AML-193 (cell line): ENCODE measurements around the gene ENO4.

Experiments
- DNase-seq, 2 experiments: peaks; one replicate each; lab custom pipeline; 2025; lab: John Stamatoyannopoulos, UW

Gene ENO4

DNA sequence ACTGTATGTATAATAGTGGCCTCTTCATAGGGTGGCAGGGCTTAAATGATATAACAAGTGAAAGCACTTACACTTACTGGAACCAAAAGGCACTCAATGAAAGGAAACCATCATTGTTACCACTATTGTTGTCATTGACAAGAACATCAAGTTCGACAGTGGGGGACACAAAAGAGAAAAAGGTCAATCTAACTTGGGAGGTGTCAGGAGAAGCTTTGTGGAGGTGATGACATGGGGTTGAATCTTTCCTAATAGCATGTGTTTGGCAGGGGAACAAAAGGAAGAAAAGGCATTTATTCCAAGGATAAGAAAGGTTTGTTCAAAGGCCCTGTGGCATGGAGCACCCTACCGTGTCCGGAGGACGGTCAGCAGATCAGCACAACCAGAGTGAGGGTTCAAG lies 18.2 kb upstream of the ENO4 start:
- DNase-seq, result no peak

DNA sequence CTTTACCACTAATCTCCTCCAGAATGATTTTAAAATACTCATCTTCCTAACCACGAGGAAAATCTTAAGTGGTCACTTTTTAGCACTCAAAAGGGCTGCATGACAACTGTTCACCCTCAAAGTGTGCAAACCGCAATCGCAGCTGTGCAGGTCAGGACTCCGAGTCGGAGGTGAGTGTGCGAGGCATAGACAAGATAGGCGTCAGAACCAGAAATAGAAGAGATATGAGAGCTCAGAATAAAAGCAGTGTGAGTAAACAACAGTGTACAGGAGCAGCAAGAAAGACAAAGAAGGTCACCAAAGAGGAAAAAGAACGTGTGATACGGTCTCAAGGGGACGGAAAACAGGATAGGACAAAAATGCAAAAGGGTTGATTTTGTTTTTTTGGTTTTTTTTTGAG lies 17.5 kb upstream of the ENO4 start:
- no peak for DNase-seq

DNA sequence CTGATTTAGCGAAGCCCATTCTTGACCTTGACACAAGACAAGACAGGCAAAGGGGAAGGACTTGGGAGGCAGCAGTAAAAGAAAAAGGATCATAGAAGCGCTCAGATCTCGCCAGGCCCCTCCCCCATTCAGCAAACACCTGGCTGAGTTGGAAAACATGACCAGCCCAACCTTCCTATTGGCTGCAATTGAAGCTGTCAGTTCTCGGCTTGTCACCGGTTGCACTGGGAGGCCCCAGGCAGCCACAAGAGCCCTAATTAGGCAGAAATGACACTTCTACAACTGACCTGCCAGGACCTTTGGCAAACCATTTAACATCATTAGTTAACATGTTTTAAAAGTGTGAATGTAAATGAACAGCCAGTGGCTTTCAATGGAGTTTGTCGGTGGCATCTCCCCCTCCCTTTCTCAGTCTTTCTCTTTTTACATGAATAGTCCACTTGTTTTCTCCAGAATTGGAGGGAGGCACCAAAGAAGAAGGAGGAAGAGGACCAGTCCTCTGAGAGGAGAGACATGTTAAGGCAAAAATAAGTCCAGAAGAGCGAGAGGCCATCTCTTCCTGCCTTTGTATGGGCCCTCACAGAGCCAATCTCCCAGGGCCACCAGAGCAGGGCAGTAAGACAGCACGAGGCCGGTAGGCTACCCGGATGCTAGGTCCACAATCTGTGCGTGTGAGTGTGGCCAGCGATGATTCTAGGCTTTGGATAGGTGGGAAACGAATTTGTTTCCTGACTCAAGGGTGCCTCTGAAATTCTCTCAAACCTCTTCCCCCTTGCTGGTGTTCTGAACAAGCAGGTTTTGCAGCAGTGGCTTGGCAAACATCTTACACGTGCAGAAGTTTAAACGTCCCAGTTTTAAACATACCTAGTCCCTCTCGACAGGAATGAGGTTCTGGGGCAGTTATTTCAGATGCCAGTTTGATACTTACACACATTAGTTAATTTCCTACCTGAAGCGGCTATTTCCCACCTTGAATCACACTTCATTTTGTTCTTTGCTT lies 15.0 kb upstream of the ENO4 start:
- DNase-seq, result no peak

DNA sequence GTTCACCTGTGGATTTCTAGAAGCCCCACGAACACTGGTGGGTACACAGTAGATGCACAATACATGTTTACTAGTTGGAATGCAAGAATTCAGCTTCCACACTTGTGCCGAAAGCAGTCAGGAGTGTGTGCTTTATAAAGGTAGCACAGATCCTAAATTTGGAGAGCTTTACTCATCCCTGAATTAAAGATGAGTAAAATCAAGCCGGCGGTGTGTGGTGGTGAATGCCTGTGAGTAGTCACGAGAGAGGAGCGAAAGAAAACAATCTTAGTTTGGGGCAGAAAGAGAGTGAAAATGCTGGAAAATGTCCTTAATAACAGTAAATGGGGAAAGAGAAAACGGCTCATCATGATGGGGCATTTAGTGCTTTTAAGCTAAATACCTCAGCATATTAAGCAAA lies 13.6 kb upstream of the ENO4 start:
- DNase-seq, result no peak

DNA sequence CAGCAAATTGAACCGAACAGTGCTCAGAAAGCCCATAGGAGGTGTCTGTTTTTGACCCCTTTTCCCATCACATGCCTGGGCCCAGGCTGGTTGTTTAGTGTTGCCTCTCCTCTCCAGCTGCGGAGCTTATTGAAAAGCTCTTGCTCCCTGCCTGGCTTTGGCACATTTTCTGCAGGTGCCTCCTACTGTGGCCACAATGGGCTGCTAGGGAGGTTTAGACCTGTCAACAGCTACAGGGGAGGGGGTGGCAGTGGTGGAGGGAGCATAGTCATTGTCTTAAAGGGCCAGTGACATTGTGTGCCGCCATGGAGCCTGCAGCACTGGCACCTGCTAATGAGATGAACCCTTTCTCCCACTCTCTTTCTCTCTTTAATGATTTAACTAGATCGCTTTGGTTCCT lies 13.2 kb upstream of the ENO4 start:
- DNase-seq, result no peak

DNA sequence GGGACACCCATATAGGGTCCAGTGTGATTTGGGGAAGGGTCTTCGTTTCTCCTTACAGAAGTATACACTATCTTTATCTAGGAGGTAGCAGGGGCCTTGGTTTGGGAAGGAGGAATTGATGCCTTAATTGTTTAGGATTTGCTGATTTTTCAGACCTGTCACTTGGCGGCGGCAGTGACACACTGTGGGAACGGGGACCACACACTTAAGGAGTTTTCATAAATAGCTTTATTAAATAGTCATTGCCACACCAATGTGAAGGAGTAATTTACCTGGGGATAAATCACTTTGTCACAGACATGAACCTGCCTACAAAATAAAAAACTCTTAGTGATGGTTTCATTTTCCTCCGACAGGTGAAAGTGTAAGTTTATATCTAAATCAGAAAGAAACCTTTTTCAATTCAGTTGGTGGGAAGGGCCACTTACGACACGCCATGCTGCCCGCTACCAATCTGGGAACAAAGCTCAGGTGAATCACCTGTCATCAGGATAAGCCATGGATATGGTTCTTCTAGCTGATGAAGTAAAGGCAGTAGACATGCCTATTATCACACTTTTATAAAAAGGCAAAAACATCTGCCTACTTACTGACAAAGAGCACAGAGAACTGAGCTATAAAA lies 12.3 kb upstream of the ENO4 start:
- DNase-seq, result no peak

DNA sequence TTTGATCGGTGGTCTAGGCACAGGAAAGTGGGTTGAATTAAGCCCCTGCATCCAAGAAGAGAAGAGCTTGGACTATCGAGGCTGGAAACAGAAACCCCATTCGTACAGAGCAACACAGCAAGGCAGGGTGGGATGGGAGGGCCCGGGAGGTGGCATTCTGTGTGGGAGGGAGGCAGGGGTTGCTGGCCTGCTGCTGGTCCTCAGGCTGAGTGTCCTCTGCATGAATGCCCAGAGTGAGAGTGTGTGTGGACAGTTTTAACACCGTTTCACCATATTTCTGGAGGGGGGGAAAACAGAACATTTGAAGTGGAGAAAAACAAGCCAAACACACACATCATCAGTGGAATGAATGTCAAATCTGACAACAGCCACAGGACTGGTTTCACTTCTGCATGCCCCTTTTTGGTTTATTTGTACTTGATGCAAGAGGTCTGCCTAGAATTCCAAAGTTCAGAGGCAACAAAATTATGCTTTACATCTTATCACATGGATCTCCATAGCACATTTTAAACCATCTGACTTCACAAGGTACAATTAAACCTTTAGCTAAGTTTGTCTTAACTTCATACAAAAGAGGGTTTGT lies 11.1 kb upstream of the ENO4 start:
- DNase-seq, result no peak

DNA sequence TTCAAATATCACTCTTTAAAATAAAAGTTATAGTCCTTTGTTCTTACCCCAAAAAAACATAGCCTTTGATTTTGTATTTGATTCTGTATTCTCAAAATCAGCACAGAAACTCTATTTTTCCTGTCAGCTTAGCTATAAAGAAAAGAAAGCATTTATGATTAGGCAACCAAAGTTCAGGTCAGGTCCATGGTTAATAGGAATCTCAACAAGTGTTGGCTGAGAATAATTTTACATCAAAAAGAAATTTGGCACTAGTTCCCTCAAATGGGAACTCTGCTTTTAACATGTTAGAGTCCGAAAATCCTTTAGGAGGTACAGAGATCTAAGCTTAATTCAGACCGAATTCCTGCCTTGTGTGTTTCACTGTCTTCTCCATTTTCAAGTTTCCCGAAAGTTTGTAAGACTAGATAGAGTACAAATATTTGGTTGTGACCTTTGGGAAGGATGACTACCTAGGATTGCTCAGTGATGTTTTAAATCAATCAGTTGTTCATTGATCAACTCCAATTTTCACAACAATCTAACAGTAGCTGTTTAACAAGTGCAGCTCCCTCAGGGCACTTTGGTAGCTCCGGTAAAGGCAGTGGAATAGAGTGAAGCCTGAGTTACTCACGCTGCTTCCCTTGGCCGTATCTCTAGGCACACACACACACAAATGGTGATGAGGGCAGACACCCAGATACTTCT lies 8.8 kb upstream of the ENO4 start:
- DNase-seq, result no peak

DNA sequence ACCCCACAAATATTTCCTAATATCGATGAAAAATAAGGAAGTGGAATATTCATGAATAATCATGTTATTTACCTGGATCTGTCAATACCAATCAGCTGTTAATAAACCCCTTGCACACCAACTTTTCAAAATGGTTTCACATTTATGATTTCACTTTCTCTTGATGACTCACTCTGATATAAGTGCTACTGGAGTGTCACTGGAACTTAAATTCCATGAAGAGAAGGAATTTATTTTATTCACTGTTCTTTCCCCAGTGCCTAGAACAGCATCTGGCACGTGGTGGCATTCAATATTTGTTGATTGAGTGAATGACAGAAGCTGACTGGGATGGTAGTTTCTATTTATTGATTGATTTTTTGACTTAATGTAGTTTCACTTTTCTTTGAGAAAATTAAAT lies 3.5 kb upstream of the ENO4 start:
- no peak for DNase-seq

DNA sequence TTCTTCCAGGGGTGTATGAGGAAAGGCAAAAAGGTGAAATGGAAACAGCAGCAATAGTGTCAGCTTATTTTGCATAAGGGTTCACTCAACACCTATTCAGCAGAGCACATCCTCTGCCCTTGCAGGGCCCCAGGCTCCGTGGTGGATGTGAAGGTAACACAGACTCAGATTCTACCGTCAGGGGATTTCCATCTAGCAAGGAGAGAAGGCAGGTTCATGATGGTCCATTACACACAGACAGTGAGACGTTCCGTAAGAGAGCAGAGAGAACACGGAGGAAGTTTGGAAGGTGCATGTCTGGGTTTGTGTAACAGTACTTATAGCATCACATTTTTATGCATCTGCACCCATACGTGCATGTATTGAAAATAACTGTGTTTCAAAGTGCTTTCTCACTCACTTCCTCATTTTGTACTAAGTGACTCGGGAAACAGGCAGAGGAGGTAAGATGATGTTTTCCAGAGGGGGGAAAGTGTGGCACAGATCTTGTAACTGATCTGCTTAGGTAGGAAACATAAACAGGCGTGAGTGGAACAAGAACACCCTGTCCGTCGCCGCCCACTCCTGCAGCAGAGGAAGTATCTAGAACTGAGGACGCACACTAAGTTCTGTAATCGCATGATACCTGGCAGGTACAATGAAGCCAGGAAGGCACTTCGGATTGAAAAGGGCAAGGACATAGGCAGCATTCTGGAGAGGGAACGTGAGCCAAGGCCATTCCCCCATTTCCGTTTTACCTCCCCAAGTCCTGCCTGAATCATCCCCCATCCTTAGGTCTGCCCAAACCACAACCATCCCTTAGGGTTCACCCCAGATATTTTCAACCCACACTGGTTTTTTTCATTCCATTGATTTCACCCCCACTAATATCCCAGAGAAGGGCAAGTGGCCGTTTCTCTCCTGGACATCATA lies 1.0 kb upstream of the ENO4 start:
- no peak for DNase-seq

DNA sequence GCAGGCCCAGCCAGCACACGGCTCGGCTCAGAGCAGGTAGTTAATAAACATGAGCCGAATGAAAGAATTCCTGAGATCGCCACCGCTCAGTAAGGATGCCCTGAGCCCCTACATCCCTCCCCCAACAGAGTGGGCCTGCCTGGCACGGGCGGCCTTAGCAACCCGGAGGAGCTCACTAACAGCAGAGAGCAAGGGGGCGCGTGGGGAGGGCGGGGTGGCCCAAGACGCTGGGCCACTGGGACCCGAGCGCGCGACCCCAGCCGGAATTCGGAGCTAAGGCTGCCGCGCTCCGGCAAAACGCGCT lies 403 bp upstream of the ENO4 start:
- no peak for DNase-seq

DNA sequence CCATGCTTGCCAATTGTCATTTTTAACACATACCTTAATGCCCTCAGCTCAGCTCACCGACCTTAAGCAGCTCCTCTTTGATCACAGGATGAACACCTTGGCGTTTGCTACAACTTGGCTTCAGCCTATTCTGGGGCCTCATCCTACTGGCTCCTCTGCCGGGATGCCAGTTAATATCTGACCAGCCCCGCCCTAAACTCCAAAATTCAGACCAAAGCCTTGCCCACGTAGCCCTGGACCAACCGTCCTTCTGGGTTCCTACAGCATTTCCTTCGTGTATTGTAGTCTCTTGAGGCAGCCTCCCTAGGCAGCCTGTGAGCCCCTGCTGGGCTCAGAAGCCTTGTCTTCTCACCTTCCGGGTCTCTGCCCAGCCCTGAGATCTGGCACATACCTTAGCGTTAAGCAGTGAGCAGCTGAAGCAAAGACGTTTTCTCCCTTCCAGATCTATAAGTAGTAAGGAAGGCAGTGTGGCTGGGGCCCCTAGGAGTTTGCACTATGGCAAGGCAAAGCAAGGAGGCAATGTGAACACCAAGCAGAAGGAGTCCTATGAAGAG lies 836 bp downstream of the ENO4 start:
- DNase-seq, result no peak

DNA sequence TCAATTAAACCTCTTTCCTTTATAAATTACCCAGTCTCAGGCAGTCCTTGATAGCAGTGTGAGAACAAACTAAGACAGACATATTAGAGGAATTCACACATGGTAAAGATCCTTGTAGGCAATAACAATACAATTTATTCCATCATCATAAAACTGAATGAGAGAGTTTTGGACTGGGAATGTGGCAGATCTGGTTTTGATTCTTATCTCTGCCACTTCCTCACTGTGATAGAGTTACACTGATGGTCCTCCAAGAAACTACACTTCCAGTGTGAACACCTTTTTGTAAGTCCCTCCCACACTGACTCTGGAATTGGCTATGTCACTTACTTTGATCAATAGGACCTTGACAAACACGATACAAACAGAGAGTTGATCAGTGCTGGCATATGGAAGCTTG lies 2.9 kb downstream of the ENO4 start:
- DNase-seq, result no peak

DNA sequence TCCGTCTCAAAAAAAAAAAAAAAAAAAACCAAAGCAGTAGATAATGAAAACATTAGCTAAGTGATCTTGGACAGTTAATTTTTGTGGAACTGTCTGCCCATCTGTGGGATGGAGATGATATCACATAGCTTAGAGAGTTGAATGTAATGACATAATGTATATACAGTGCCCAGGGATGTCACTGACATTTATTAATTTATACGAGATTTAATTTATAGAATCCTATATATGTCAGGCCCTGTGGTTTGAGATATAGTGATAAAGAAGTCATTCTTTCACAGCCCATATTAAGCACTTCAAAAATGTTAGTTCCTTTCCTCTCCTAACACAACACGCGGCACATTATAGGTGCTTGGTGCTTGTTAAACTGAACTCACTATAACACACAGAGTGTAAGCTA lies 4.0 kb downstream of the ENO4 start:
- DNase-seq, result no peak

DNA sequence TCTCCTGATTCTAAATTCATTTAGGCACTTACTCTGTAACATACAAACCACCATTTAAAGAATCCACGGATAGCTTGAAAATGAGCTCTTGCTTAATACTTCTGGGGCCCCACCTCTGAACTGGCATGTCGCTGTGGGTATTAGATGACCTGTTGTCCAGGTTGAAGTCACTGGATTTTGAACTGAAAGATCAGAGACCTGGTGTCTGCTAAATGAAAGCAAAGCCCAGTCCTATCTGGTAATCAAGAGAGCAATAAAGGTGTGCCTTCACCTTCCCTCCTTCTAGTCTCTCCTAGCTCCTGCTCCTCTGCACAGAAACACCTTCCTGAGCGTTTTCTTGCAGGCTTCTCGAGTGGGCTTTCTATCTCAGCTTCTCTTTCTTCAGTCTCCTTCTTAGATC lies 4.4 kb downstream of the ENO4 start:
- DNase-seq, result no peak

DNA sequence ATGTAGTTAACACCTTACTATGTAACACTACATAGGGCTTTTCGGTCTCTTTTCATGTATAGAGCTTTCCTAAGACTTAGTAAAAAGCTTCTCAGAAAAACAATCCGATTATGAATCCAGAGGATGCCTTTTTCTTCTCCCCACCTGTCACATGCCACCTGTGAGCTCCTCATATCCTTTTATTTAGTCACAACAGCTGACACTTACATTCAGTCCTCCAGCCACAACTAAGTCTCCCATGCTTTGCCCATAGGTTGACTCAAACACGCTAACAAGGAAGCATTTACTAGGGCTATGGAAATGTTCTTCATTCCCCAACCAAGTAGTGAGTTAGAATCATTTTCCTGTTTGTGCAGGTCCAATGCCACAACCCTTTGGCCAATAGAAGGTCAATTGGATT lies 7.9 kb downstream of the ENO4 start:
- DNase-seq, result no peak

DNA sequence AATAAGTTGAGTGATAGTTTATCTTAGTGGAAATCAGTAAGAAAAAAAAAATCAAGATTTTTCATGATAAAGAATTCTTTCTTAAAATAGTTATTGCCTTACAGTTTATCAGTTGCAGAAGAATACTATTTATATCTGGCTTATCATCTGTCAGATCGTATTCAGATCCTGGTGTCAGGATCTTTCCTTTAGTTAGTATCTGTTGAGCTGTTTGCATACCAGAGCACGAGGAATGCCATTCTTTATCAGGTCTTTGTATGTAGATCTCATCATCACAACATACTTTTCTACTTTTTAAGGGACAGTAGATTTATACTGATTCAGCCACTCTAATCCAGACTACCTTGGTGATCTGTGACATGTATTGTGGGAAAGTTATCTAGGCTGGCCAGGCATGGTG lies 12.5 kb downstream of the ENO4 start:
- no peak for DNase-seq

DNA sequence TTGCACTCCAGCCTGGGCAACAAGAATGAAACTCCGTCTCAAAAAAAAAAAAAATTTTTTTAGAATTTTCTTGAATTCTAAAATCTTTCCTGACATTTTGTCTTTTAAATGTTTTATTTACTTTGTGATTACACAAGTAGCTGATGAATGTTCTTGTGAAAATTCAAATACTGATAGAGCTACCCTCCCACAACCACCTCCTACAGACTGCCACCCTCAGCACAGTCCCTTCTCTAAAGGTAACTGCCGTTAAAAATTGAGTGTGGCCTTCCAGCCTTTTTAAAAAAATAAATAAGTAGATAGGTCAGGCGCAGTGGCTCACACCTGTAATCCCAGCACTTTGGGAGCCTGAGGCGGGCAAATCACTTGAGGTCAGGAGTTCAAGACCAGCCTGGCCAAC lies 15.1 kb downstream of the ENO4 start:
- no peak for DNase-seq

DNA sequence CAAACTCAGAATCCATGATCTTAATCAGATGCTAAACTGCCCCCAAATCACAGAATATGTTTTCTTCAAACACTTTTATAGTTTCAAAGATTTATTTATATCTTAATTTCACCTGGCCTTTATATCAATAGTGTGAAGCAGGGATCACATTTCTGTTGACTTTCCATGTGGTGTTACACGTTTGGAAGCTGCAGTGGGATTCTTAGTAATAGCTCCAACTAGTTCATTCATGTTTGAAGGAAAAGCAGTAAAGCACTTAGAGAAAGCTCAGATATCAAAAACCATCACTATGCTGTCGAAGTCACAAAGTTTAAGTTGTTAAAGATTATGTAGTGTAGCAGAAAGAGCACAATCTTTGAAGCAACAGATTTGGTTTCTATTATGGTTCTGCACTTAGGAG lies 16.8 kb downstream of the ENO4 start:
- no peak for DNase-seq

DNA sequence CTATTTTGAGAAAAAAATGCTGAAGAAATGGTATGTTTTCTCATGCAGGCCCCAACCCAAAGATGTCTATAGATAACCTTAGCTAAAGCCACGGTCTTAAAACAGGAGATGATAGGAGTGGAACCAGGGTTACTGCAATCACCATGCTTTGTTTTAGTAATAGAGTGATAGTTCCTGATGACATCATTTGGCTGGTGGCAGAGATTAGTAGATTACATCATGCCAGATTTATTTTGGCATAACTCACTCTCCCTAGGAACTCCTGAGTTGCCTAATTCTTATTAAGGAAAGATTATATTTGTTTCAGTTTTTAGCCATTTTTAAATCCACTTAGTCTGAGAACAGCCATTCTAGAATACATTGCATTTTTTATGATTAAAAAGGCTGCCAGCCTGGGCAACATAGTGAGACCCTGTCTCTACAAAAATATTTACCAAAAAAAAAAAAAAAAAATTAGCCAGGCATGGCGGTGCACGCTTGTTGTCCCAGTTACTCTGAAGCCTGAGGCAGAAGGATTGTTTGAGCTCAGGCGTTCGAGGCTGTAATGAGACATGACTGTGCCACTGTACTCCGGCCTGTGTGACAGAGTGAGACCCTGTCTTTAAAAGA lies 17.8 kb downstream of the ENO4 start:
- no peak for DNase-seq

DNA sequence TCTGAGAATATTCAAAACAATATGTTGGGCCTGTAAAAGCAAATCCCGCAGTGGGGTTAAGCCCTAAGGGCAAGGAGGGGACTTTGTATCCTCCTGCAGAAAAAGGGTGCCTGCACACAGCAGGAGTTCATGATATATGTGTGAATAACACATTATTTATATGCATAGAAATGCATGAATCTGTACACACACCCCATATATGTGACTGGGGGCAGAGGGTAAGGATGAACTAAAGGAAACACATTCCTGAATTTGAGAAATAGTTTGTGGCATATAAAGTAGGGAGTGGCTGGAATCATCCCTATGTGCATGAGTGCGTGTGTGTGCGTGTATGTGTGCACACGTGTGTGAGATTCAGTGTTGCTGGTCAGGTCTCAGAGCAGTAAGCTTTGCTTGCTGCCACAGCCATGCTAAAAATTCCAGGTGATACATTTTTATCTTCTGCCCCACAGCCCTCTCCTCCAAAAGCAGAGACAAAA lies 18.9 kb downstream of the ENO4 start:
- no peak for DNase-seq
